HepG2 (cell line): Measurements from ENCODE around the gene DEDD2. TPM values are rescaled to one million over a fixed set of nuclear protein-coding genes. Genes with fewer than 3 reads are reported as not detected.
A peak's percentile ranks its signal among the peaks of the same experiment; 100 is the strongest.

ENCODE experiments used
- ASH2L ChIP-seq: fragments of 300-600, 200-600 bp; sonication (generic); IDR thresholded peaks from 2 replicates; pipeline ENCODE4 v1.7.0; 2017; ENCODE audit warnings: low read depth, mild to moderate bottlenecking, moderate library complexity, mixed read lengths, low read length; ENCODE audit not compliant: insufficient read length
- EP300 ChIP-seq, 3 experiments: sonication (generic) in 1 of 3; formaldehyde crosslinking in 1 of 3; IDR thresholded peaks; 2 replicates each; pipeline versions ENCODE4 v1.5.1 to v1.6.1; 2011 to 2020; ENCODE audit warnings: low read depth in 2 of 3, low read length in 2 of 3, borderline replicate concordance in 1 of 3, improper control_type of control experiment in 1 of 3, mild to moderate bottlenecking in 1 of 3, missing genetic modification reagents in 1 of 3, moderate library complexity in 1 of 3
- GATAD1 ChIP-seq: IDR thresholded peaks from 2 replicates; pipeline ENCODE4 v1.6.1; 2016; ENCODE audit warnings: missing genetic modification reagents, missing compliant biosample characterization
- GATAD2A ChIP-seq: IDR thresholded peaks from 2 replicates; pipeline ENCODE4 v1.6.1; 2016
- HDAC2 ChIP-seq: sonication (generic); formaldehyde crosslinking; IDR thresholded peaks from 2 replicates; pipeline ENCODE4 v1.4.0; 2020; ENCODE audit warnings: missing genetic modification reagents
- MAFG ChIP-seq: sonication (generic); formaldehyde crosslinking; IDR thresholded peaks from 2 replicates; pipeline ENCODE4 v1.5.1; 2020; ENCODE audit warnings: mild to moderate bottlenecking, missing genetic modification reagents
- POLR2A ChIP-seq, 2 experiments: IDR thresholded peaks; 2 replicates each; pipeline ENCODE4 v1.6.1; 2011; ENCODE audit warnings: low read depth in 2 of 2, low read length in 2 of 2, mild to moderate bottlenecking in 1 of 2, moderate library complexity in 1 of 2; ENCODE audit not compliant: insufficient read depth in 1 of 2
- SRSF1 ChIP-seq: fragments of 200-400 bp; formaldehyde crosslinking; optimal IDR thresholded peaks from 2 replicates; pipeline ENCODE3; 2017; ENCODE audit warnings: mild to moderate bottlenecking, low read depth, low read length, moderate library complexity
- TCF7 ChIP-seq: sonication (generic); IDR thresholded peaks from 2 replicates; pipeline ENCODE4 v1.6.1; 2016; ENCODE audit warnings: antibody characterized with exemption, low read depth
- TEAD2 ChIP-seq: sonication (generic); formaldehyde crosslinking; IDR thresholded peaks from 2 replicates; pipeline ENCODE4 v1.9.0; 2021; ENCODE audit warnings: missing genetic modification reagents
- ZNF180 ChIP-seq: sonication (generic); formaldehyde crosslinking; IDR thresholded peaks from 2 replicates; pipeline ENCODE4 v1.4.0; 2020; ENCODE audit warnings: low read depth, missing genetic modification reagents, borderline replicate concordance
- ZNF33A ChIP-seq: sonication (generic); formaldehyde crosslinking; IDR thresholded peaks from 2 replicates; pipeline ENCODE4 v1.5.1; 2020; ENCODE audit warnings: missing genetic modification reagents, mild to moderate bottlenecking, moderate library complexity, borderline replicate concordance
- ZNF569 ChIP-seq: sonication (generic); formaldehyde crosslinking; IDR thresholded peaks from 2 replicates; pipeline ENCODE4 v1.5.0; 2020; ENCODE audit warnings: mild to moderate bottlenecking, missing genetic modification reagents, moderate library complexity, borderline replicate concordance
- ZNF766 ChIP-seq: sonication (generic); formaldehyde crosslinking; IDR thresholded peaks from 2 replicates; pipeline ENCODE4 v1.5.0; 2020; ENCODE audit warnings: missing genetic modification reagents, borderline replicate concordance
- ZNF850 ChIP-seq: sonication (generic); formaldehyde crosslinking; conservative IDR thresholded peaks from 2 replicates; pipeline ENCODE4 v1.9.0; 2021; ENCODE audit warnings: mild to moderate bottlenecking, missing genetic modification reagents
- ZZZ3 ChIP-seq: sonication (generic); formaldehyde crosslinking; IDR thresholded peaks from 2 replicates; pipeline ENCODE4 v1.4.0; 2020; ENCODE audit warnings: missing genetic modification reagents, mild to moderate bottlenecking, borderline replicate concordance
- polyA plus RNA-seq, 8 experiments: library from polyadenylated mRNA; depleted of rRNA in 3 of 8; stranded (reverse) in 7 of 8; unstranded in 1 of 8; fragments of >200 nt; fragmentation: Illumina TruSeq in 4 of 8; extraction: Trizol in 4 of 8; gene quantifications; 2 replicates each; pipeline versions ENCODE4 v1.2.1 to v1.2.3, GENCODE V29; 2011 to 2016; ENCODE audit warnings: low read depth in 4 of 8, missing spikeins in 1 of 8, mixed read lengths in 1 of 8; ENCODE audit not compliant: insufficient read depth in 1 of 8
- total RNA-seq, 5 experiments: library from RNA; depleted of rRNA; stranded (reverse); fragments of >200 nt; fragmentation: Illumina TruSeq; extraction: Trizol; gene quantifications; 2 replicates each; pipeline ENCODE4 v1.2.3, GENCODE V29; 2016; ENCODE audit warnings: low read depth in 1 of 5
- TF ChIP-seq, protein P1 (sequence below): sonication (generic); formaldehyde crosslinking; IDR thresholded peaks from 2 replicates; pipeline ENCODE4 v1.5.0; 2020; ENCODE audit warnings: missing genetic modification reagents
- TF ChIP-seq, protein P2 (sequence below): sonication (generic); formaldehyde crosslinking; IDR thresholded peaks from 2 replicates; pipeline ENCODE4 v1.9.0; 2021; ENCODE audit warnings: missing genetic modification reagents, borderline replicate concordance
- TF ChIP-seq, protein P3 (sequence below): sonication (generic); formaldehyde crosslinking; IDR thresholded peaks from 2 replicates; pipeline ENCODE4 v1.5.0; 2020; ENCODE audit warnings: mild to moderate bottlenecking, missing genetic modification reagents, borderline replicate concordance

DEDD2 gene
- total and polyA plus RNA-seq, 2 of the 13 experiments (the other 11 are each of a cell fraction or from before 2014, with no cell fraction given) = 19.2 to 24.7 TPM

DNA sequence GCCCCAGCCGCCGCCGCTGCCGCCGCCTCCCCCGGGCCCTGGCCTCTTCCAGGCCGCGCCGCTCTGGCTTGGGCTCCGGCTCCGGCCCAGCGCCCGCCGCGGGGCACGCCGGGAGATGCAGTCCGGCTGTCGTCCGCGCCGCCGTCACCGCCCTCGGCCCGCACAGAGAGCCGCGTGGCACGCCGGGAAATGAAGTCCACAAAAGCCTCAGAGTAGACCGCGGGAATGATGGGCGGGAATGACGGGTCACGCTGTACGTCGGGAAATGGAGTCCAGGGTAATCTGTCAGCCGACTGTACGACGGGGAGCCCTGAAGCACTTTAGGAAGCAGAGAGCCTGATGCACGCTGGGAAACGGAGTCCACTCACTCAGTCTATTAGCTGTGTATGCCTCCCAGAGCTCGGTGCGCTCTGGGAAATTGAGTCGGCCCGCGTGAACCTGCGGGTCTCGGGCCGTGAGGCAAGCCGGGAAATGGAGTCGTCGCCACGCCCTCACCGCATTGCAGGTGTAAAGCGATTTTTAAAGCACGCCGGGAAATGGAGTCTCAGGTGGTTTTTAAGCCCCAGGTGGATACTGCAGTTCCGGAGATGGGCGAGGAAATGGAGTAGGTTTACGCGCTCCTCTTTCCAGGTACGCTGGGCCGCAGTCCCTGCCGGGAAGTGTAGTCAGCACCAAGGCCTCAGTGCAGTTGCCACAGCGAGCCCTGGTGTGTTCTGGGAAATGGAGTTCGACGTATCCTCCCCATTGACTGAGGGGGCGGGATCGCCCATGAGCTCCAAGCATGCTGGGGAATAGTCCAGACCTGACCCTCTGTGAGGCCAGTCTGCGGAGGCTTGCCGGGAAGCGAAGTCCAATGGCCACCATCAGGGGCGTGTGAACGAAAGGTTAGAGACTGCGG, 25.3 kb upstream of the DEDD2 start, which contains the start of gene GSK3A (continued):
- TF ChIP-seq ZNF850 (CRISPR knock-in tag) = no peak
- peak; percentile 49; the same call in 1 of the 2 replicates for TF ChIP-seq ZNF766 (CRISPR knock-in tag)
- TF ChIP-seq TEAD2 (CRISPR knock-in tag) = no peak
- TF ChIP-seq, protein P1, sequence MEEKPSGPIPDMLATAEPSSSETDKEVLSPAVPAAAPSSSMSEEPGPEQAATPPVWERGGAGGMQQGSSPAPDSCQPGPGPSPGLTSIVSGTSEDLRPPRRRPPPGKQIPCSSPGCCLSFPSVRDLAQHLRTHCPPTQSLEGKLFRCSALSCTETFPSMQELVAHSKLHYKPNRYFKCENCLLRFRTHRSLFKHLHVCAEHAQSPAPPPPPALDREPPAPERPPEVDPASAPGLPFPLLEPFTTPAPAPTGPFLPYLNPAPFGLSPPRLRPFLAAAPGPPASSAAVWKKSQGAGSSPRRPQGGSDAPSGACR = peak; percentile 71; the same call in 1 of the 2 replicates
- peak; percentile 47; the same call in 1 of the 2 replicates for TF ChIP-seq GATAD2A
- TF ChIP-seq HDAC2 = peak; percentile 38; the same call in 1 of the 2 replicates
- peak; percentile 5 for TF ChIP-seq SRSF1
- no peak for TF ChIP-seq ZNF569 (CRISPR knock-in tag)
- peak in 1 of 2 experiments; percentile 55; a peak in 2 of 4 replicates for TF ChIP-seq EP300 (IDR thresholded peaks at IDR 0.05; ENCODE audit: low read depth in 2 of 2, low read length in 2 of 2)
- TF ChIP-seq EP300 (CRISPR knock-in tag; IDR thresholded peaks at IDR 0.05; ENCODE audit: borderline replicate concordance) = no peak
- 0 out of 2 replicates have a peak, but pooled peaks have one; percentile 88 for TF ChIP-seq ZNF180
- TF ChIP-seq, protein P2, sequence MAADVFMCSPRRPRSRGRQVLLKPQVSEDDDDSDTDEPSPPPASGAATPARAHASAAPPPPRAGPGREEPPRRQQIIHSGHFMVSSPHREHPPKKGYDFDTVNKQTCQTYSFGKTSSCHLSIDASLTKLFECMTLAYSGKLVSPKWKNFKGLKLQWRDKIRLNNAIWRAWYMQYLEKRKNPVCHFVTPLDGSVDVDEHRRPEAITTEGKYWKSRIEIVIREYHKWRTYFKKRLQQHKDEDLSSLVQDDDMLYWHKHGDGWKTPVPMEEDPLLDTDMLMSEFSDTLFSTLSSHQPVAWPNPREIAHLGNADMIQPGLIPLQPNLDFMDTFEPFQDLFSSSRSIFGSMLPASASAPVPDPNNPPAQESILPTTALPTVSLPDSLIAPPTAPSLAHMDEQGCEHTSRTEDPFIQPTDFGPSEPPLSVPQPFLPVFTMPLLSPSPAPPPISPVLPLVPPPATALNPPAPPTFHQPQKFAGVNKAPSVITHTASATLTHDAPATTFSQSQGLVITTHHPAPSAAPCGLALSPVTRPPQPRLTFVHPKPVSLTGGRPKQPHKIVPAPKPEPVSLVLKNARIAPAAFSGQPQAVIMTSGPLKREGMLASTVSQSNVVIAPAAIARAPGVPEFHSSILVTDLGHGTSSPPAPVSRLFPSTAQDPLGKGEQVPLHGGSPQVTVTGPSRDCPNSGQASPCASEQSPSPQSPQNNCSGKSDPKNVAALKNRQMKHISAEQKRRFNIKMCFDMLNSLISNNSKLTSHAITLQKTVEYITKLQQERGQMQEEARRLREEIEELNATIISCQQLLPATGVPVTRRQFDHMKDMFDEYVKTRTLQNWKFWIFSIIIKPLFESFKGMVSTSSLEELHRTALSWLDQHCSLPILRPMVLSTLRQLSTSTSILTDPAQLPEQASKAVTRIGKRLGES (CRISPR knock-in tag) = no peak
- TF ChIP-seq, protein P3, sequence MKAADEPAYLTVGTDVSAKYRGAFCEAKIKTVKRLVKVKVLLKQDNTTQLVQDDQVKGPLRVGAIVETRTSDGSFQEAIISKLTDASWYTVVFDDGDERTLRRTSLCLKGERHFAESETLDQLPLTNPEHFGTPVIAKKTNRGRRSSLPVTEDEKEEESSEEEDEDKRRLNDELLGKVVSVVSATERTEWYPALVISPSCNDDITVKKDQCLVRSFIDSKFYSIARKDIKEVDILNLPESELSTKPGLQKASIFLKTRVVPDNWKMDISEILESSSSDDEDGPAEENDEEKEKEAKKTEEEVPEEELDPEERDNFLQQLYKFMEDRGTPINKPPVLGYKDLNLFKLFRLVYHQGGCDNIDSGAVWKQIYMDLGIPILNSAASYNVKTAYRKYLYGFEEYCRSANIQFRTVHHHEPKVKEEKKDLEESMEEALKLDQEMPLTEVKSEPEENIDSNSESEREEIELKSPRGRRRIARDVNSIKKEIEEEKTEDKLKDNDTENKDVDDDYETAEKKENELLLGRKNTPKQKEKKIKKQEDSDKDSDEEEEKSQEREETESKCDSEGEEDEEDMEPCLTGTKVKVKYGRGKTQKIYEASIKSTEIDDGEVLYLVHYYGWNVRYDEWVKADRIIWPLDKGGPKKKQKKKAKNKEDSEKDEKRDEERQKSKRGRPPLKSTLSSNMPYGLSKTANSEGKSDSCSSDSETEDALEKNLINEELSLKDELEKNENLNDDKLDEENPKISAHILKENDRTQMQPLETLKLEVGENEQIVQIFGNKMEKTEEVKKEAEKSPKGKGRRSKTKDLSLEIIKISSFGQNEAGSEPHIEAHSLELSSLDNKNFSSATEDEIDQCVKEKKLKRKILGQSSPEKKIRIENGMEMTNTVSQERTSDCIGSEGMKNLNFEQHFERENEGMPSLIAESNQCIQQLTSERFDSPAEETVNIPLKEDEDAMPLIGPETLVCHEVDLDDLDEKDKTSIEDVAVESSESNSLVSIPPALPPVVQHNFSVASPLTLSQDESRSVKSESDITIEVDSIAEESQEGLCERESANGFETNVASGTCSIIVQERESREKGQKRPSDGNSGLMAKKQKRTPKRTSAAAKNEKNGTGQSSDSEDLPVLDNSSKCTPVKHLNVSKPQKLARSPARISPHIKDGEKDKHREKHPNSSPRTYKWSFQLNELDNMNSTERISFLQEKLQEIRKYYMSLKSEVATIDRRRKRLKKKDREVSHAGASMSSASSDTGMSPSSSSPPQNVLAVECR (CRISPR knock-in tag) = peak; percentile 77; the same call in 1 of the 2 replicates
- TF ChIP-seq TCF7 = 0 out of 2 replicates have a peak, but pooled peaks have one; percentile 21
- peak; percentile 78 for TF ChIP-seq GATAD1 (CRISPR knock-in tag)
- TF ChIP-seq ZZZ3 (CRISPR knock-in tag) = no peak; the same call in 1 of the 2 replicates
- TF ChIP-seq ASH2L = peak; percentile 29
- no peak for TF ChIP-seq MAFG (CRISPR knock-in tag)
- peak; percentile 98 for TF ChIP-seq POLR2A (IDR thresholded peaks at IDR 0.05; ENCODE audit: insufficient read depth in 1 of 2, low read depth in 2 of 2, low read length in 2 of 2)
- TF ChIP-seq ZNF33A (CRISPR knock-in tag) = no peak
